DND-41 (cell line): ENCODE data around the gene SRC.

ENCODE experiments used
- ATAC-seq: fragments of 200-7000 bp; cut with Tn5 transposase; 3 replicates; pipeline ENCODE4 v1.9.1; 2021; ENCODE audit warnings: low read depth; ENCODE audit not compliant: insufficient read depth
- DNase-seq: peaks from one replicate; pipeline ENCODE4 v3.0.0-alpha.2; 2020
- H2AFZ ChIP-seq: 2 replicates; pipeline ENCODE4 v1.6.0; 2012; ENCODE audit warnings: low read depth, low read length
- H3K27ac ChIP-seq: 2 replicates; pipeline ENCODE4 v1.5.1; 2012; ENCODE audit warnings: low read length, inconsistent platforms
- H3K27me3 ChIP-seq: fragments of 200-600 bp; sonication (generic); 2 replicates; pipeline ENCODE4 v1.6.0; 2012; ENCODE audit warnings: low read length, mild to moderate bottlenecking, inconsistent platforms; ENCODE audit not compliant: insufficient read depth, poor library complexity
- H3K36me3 ChIP-seq: 2 replicates; pipeline ENCODE4 v1.5.1; 2012; ENCODE audit warnings: low read length, inconsistent platforms; ENCODE audit not compliant: insufficient read depth
- H3K4me1 ChIP-seq: 2 replicates; pipeline ENCODE4 v1.5.1; 2012; ENCODE audit warnings: mild to moderate bottlenecking, low read length; ENCODE audit not compliant: insufficient read depth
- H3K4me2 ChIP-seq: 2 replicates; pipeline ENCODE4 v1.6.0; 2012; ENCODE audit warnings: mild to moderate bottlenecking, moderate library complexity, low read length, inconsistent platforms; ENCODE audit not compliant: insufficient read depth
- H3K4me3 ChIP-seq, 2 experiments: fragments of 200-600 bp in 1 of 2; shearing (Covaris generic) in 1 of 2; 2 replicates each; pipeline ENCODE4 v1.5.1; 2012 to 2016; ENCODE audit warnings: inconsistent platforms in 2 of 2, low read length in 2 of 2, mild to moderate bottlenecking in 2 of 2, low read depth in 1 of 2, moderate library complexity in 1 of 2
- H3K79me2 ChIP-seq: 2 replicates; pipeline ENCODE4 v1.6.0; 2012; ENCODE audit warnings: low read length, inconsistent platforms; ENCODE audit not compliant: insufficient read depth
- H3K9ac ChIP-seq: 2 replicates; pipeline ENCODE4 v1.6.0; 2012; ENCODE audit warnings: low read depth, mild to moderate bottlenecking, inconsistent platforms, low read length, moderate library complexity
- H3K9me3 ChIP-seq: 2 replicates; pipeline ENCODE4 v1.5.1; 2012; ENCODE audit warnings: low read length, moderate library complexity, mild to moderate bottlenecking, inconsistent platforms; ENCODE audit not compliant: insufficient read depth, severe bottlenecking
- H4K20me1 ChIP-seq: 2 replicates; pipeline ENCODE4 v1.6.0; 2012; ENCODE audit warnings: low read length; ENCODE audit not compliant: insufficient read depth
- CTCF ChIP-seq: IDR thresholded peaks from 2 replicates; pipeline ENCODE4 v1.5.1; 2012; ENCODE audit warnings: borderline replicate concordance, low read length, moderate library complexity, mild to moderate bottlenecking; ENCODE audit not compliant: poor library complexity, severe bottlenecking; ENCODE audit errors: extremely low read depth
- EZH2 ChIP-seq: IDR thresholded peaks from 3 replicates; pipeline ENCODE4 v1.6.1; 2012; ENCODE audit warnings: borderline replicate concordance, low read depth, mild to moderate bottlenecking, moderate library complexity, low read length, inconsistent platforms; ENCODE audit not compliant: severe bottlenecking

The SRC gene

GRCh38 chr20:37418591-37419109, 72.7 kb downstream of the SRC start:
- no peak overlapping the region for H3K9ac ChIP-seq
- peaks cover 25% of the 10 kb centered on the region for H3K27me3 ChIP-seq
- H3K79me2 ChIP-seq = no peaks in the 10 kb centered on the region
- H3K4me1 ChIP-seq = no peaks in the 10 kb centered on the region
- ATAC-seq (no peak), DNase-seq (no peak)
- no peak overlapping the region for H3K4me3 ChIP-seq
- no peaks in the 10 kb centered on the region for H3K9me3 ChIP-seq
- H3K36me3 ChIP-seq = no peaks in the 10 kb centered on the region
- H3K27ac ChIP-seq = no peak overlapping the region
- no peak overlapping the region for H3K4me2 ChIP-seq
- H2AFZ ChIP-seq = no peak overlapping the region
- TF ChIP-seq EZH2 = no peak
- TF ChIP-seq CTCF = no peak
- no peaks in the 10 kb centered on the region; the same call in 1 of the 2 replicates for H4K20me1 ChIP-seq

DNA sequence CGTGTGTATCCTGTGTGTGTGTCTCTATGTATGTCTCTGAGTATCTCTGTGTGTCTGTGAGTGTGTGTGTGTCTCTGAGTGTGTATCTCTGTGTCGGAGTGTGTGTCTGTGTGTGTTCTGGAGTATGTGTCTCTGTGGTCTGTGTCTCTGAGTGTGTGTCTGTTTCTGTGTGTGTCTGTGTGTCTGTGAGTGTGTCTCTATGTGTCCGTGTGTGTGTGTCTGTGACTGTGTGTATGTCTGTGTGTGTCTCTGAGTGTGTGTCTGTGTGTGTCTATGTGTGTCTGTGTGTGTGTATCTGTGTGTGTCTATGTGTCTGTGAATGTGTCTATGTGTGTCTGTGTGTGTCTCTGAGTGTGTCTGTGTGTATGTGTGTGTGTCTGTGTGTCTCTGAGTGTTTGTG, 73.4 kb downstream of the SRC start:
- Histone ChIP-seq H3K27me3 (peaks cover 25% of the 10 kb centered on the region), H3K36me3 (no peaks in the 10 kb centered on the region), H3K9me3 (no peaks in the 10 kb centered on the region), H3K4me3 (no peak overlapping the region), H3K4me2 (no peak overlapping the region), H2AFZ (no peak overlapping the region), H3K27ac (no peak overlapping the region), H3K4me1 (no peaks in the 10 kb centered on the region), H4K20me1 (no peaks in the 10 kb centered on the region; the same call in 1 of the 2 replicates), H3K9ac (no peak overlapping the region), H3K79me2 (no peaks in the 10 kb centered on the region)
- no peak for ATAC-seq
- no peak for TF ChIP-seq EZH2
- TF ChIP-seq CTCF = no peak
- no peak for DNase-seq

DNA sequence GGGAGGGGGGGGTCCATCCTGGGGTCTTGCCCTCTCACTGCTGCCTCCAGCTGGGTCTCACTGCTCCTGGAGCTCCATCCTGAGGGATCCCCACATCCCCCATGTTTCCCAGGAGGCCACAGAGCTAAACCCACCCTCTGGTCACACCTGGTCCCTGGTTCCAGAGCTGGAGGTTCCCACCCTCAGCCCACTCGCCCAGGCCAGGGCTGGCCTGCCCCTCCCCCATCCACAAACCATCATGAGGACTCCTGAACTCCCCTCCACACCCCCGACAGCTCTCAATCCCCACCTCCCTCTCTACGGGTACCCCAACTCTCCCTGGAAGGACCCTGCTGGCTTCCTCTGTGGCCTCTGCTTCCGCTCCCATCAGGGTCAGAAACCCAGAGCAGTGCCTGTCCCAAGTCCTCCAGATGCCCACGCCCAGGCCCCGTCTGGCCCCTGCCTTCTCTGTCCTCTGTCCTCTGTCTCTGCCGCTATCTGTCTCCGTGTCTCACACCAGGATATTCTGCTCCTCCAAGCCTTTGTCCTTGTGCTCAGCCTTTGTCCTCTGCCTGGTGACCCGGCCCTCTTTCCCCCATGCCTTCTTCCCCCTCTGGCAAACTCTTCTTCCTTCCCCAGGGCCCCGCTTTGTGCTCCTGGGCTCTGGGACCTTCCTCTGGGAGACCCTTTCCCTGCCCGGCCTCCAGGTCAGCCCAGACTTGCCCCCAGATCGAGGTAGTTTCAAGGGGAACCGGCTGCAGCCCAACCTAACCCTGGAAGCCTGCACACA, 74.0 kb downstream of the SRC start:
- no peaks in the 10 kb centered on the region for H3K9me3 ChIP-seq
- H3K4me2 ChIP-seq = no peak overlapping the region
- no peaks in the 10 kb centered on the region; the same call in 1 of the 2 replicates for H4K20me1 ChIP-seq
- H3K9ac ChIP-seq = no peak overlapping the region
- no peaks in the 10 kb centered on the region for H3K79me2 ChIP-seq
- H3K36me3 ChIP-seq = no peaks in the 10 kb centered on the region
- H3K4me3 ChIP-seq = no peak overlapping the region
- no peaks in the 10 kb centered on the region for H3K4me1 ChIP-seq
- no peak for DNase-seq
- TF ChIP-seq EZH2 = no peak
- no peak for TF ChIP-seq CTCF
- ATAC-seq = no peak
- H3K27me3 ChIP-seq = peaks cover 25% of the 10 kb centered on the region
- H3K27ac ChIP-seq = no peak overlapping the region
- H2AFZ ChIP-seq = no peak overlapping the region
